GM21526 (cell line): ENCODE data around the gene PROM1.

Experiments used
- ATAC-seq: cut with Tn5 transposase; IDR thresholded peaks from one replicate; pipeline ENCODE4 v1.9.1; 2021; ENCODE audit warnings: moderate library complexity; ENCODE audit not compliant: unreplicated experiment, low FRiP score

PROM1 gene

DNA sequence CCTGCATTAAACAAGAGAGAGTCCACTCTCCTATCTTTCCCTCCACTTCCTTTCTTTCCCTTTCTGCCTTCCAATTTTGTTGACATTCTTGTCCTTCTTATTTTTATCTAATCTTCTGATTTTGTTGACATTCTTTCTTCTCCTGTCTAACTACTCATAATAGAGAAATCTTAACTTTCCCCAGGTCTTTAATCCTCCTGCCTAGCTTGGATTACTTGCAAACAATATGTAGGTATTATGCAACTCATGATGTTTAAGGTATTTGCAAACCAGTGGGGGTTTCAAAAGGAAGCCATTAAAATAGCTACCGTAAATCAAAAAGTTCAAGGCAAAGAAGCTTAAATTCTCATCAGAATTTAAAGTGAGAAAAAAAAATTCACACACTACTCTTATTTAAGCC lies 53.9 kb downstream of the PROM1 start:
- no peak for ATAC-seq

DNA sequence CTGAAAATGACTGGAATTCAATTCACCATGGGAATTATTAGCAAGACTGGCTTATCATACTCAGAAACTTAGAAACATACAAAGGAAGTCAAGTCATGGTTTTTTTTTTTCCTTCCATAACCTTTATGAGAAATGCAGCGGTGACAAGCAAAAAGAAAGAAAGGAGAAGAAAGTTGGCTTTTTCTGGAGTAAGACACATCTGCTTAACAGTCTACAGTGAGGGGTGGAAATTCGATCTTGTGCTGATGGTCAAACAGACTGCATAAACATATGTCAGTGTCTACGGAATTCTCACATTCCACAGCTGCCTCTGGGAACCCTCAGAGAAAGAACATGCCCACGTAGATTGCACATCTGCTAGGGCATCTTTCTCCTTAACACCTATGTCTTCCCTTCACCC lies 54.6 kb downstream of the PROM1 start:
- no peak for ATAC-seq

DNA sequence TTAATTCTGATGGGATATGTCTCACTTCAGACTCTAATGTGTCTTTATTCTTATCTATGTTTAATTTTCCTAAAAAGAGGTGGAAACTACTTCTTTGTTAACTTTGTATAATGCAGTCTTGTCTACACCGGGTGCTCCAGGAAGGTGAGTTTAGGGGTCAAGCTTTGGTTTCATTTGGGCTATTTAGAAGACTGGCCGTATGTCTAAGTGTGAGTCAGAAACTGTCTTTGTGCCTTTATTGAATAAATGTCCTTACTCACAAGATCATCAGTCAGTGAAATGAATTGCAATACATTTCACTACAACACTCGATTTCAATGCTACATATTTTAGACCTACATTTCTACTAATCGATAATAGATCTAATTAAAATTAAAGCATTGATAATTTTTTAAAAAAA lies 56.2 kb downstream of the PROM1 start:
- no peak for ATAC-seq

DNA sequence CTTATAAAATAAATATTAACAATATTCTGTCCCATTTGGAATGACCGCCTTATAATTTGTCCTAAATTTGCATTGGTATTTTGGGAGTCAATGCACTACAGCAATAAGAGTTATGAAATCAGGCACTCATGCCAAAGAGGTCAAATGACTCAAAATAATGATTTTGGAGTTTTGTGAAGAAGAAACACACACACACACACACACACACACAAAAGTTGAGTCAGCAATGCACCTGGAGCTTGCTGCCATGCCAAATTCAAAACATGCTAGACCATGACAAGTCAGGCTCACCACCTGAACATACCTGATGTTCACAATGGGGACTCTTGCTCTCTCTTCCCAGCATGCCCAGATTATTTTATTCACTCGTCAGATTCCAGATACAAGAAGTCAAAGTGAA lies 56.7 kb downstream of the PROM1 start:
- ATAC-seq: no peak

DNA sequence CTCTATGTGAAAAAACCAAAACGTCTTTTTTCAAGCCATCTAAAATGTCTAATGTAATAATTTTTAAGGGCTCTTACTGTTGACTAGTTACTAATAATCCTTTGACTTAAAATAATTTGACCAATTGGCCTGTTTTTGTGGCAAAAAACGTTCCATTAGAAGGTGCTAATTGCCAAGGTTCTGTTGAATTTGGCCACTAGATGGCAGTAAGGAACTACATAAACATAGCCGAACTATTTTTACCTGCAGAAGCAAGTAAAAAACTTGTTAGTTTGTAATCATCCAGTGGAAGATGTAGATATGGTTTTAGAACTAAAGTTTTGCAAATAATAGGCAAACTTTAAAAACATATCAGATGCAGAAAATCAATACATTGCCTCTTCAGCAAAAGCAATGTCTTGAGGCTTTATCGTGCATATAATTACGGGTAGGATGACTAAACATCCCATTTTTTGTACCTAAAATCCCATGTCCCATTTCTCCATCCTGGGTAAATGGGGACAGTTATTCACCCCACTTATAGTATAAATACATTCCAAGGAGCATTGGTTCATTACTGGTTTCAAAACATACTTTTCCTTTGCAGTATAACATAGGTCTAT lies 57.6 kb downstream of the PROM1 start:
- no peak for ATAC-seq

DNA sequence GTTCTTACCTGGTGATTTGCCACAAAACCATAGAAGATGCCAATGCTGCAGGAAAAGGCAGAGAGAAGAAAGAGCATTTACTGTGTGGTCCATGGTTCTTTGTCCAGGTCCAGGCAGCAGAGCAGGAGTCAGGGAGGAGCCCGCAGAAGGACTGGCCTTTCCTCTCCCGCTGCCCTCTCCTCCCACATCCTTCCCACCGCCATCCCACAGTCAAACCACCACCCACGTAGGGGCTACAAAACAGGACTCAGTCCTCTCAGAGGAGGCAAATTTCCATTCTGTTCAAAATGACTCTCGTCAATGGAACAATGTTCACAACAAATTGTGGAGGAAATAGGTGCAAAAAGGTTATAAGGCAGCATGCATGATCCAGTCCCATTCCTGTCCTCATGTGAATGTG lies 58.6 kb downstream of the PROM1 start:
- ATAC-seq: no peak

DNA sequence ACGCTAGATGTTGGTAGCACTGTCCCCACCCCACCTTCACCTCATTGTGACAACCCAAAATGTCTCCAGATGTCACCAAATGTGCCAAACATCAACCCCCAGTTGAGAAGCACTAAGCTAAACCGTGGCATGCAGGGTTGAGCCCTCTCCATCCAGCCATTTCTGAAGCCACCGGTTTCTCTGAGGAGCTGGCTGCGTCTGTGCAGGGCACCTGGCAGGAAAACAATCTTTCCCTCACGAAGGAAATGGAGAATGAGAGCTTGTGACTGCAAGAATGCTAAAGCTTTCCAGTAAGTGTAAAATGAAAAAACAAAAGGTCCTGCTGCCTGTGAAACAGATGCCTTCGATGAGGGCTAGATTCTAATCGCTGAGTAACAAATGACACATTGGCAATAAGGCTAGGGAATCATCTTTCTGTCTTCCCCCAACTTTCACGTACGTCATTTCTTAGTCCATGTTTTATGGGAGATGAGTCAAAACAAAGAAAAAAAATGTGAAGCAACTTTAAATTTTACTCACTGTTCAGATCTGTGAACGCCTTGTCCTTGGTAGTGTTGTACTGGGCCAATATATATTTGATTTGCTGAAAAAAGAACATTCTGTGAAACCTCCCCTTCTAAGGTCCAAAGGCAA lies 59.9 kb downstream of the PROM1 start:
- ATAC-seq: no peak

DNA sequence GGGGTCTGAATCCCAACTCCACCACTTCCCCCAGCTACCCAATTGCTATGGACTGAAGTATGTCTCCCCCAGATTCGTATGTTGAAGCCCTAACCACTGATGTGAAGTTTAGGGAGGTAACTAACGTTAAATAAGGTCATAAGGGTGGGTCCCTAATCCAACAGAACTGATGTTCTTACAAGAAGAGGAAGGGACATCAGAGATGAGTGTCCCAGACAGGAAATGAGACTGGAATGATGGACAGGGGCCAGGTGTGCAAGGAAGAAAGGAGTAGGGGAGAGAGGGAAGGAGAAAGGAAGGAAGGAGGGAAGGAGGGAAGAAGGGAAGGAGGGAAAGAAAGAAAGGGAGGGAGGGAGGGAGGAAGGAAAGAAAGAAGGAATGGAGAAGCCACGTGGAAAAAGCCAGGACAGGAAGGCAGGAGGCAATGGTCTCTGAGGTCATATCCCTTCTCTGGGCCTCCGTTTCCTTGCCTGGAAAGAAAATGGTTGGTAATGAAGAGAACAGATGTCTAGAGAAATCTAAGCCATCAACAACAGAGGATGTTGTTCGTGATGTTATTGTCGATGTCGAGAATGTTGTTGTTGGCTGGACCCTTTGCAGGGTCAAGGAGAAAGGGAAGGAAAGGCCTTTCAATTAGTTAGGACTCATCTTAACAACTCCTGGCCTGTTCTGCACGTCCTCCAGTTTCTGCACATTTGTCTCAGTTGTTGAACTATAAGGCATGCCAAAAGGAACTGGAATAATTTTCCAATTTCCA lies 61.8 kb downstream of the PROM1 start:
- ATAC-seq: no peak

DNA sequence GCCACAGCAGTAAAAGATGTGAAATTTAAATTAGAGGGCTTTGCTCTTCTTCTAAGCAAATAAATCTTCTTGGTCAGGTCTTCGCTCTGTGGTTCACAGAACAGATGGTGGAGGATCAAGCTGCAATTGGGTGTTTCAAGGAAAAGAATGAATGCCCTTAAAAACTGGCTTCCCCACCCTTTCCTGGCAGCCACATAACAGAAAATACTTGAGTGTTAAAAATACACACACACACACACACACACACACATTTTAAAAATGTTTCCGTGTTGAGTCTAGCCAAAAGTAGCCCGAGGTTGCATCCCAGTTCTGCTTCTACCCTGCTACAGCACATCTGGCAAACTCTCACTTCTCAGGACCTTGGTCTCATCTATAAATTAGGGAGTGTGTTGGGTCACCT lies 64.2 kb downstream of the PROM1 start:
- ATAC-seq: no peak

DNA sequence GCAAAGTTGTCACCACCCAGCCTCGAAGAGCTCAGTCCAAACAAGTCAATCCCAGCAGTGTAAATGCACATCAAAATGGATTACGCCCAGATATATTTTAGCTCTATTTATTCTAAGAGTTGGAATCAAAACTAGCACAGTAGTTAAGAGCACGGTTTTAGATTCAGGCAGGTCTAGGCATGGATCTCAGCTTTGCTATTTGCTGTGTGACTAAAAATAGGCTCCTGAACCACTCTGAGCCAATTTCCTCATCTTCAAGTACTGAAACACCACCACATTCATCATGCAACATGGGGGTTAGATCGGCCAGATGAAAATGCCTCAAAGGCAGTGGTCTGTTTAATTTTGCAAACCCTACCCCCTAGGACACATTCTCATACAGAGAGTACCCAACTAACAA lies 65.0 kb downstream of the PROM1 start:
- ATAC-seq: no peak

DNA sequence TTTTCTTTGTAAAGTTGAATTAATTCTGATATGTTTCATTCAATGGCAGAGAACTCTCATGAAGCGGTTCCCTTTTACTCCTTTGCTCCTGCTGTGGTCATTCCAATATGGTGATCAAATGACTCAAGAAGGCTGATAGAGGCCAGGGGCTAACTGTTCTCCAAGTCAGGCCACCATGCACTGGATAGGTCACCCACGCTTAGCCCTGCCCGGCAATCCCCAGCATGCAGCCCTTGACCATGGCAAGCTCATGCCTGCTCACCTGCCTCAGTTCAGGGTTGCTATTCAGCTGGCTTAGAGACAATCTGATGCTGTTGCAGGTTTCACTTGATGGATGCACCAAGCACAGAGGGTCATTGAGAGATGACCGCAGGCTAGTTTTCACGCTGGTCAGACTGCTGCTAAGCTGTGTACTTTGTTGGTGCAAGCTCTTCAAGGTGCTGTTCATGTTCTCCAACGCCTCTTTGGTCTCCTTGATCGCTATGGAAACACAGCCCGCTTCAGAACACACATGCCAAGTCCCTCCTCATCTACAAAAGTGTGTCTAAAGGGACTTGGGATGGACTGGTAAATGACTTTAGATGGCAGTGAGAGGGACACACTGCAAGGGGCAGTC lies 65.7 kb downstream of the PROM1 start:
- ATAC-seq: no peak

DNA sequence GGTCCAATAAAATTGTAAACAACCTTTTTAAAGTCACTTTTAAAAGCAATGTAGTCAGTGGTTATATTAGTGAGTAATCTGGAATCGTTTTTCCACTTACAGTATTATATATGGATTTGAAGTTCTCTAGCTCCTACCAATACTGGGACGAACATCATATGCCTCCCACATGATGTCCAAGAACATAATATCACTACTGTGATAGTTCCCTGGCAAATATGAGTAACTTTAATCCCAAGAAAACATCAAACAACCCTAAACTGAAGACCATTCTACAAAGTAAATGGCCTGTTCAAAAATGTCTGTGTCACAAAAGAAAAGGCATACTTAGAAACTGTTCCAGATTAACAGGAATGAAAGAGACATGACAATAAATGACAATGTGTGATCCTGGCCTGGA lies 67.3 kb downstream of the PROM1 start:
- ATAC-seq: no peak

DNA sequence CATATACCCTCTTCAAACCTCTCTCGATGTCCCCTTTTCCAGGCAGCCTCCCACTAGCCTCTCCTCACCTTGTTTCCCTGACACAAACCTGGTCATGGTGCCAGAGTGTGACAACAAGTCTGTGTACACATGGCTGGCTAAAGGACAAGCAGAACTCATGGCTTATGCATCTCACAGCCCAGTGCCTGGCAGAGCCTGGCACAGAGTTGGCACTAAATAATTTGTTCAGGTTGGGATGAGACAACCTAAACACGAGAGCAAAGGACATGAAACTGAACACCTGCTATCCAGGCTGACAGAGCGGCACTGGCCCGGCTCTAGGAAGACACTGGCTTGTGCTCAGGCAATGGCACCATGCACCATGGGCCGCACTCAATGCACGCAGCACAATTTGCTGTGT lies 72.7 kb downstream of the PROM1 start:
- no peak for ATAC-seq

DNA sequence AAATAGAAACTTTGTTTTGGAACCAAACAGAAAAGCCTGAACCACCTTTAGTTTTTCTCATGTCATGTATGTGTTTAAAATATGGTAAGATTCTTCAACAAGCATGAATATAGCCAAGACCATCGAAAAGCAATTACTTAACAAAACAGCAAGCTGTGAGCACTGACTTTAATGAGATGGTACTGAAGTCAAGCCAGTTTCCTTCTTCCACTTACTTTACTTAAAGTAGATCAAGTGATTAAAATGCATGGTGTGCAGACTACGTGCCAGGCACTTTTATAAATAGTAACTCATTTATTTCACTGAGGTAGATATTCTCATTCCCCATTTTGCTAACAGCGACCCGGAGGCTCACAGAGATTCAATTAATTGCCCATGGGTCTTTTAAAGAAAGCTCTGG lies 74.7 kb downstream of the PROM1 start:
- ATAC-seq: no peak

DNA sequence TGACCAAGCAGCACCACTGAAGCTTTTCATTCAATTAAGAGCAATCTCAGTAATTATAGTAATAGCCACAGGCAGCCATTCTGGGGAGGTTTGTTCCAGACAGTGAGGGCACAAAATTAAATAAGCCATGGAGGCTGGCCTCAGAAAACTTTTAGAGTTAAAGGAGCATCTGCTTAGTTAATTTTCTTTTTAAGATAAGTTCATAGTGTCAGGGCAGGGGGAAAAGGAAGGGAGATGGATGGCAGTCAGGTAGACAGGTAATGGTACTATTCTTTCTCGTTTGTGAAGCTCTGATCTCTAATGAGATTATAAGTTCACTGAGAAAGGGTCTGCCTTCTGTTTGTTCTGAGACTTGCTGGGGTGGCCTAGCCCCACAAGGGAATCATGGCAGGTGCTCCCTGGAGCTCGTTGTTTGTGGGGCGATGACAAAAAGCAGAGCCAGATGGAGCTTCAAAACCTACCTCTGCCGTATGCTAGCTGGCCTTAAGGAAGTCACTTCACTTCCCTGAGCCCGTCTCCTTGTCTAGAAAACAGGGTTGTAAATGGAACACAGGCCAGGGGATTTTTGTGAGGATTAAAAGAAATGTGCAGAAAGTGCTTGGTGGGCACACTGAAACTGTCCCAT lies 76.2 kb downstream of the PROM1 start:
- ATAC-seq: no peak

DNA sequence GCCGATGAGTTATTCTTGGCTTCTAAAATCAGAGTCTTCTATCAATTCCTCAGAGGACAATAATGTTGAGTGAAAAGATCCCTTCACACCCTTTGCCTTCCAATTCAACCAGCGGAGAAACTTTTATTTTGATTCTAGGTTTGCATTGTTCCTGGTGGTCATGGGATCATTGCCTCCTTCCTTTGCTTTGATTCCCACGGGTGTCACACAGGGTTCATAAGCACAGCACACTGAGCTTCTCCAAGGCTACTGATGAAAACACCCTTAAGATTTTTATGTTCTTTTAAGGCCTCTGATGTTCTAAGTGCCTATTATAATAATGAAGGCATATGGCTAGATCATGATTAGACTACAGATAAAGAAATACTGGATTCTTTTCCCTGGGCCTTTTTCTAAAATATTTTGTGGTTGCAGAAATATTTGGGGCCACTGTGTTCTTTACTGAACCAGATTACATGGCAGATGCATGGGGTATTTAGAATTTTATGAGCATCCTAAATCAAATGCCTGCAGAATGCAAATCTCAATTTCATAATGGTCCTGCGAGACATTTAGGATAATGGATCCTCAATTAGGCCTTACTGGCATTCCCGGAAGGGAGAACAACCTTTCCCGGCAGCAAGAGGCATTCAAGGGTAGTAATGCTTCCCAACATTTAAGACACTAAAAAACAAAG lies 76.9 kb downstream of the PROM1 start:
- no peak for ATAC-seq

DNA sequence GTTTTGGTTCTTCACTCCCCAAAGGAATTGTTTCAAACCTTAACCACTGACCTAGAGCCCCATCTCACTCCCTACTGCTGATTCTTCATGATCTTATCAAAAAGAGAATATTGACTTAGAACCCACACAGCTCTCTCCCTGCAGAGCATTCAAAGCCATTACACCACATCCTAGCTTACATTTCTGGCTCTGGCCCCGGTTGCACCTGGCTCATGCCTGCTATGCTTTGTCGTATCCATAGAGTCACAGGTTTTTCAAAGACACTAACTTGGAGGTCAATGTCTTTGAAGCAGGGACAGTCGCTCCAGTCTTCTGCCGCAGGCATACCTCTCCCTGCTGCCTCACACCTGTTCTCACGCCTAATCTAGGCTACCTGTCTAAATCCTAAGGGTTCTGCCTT lies 78.1 kb downstream of the PROM1 start:
- ATAC-seq: no peak

DNA sequence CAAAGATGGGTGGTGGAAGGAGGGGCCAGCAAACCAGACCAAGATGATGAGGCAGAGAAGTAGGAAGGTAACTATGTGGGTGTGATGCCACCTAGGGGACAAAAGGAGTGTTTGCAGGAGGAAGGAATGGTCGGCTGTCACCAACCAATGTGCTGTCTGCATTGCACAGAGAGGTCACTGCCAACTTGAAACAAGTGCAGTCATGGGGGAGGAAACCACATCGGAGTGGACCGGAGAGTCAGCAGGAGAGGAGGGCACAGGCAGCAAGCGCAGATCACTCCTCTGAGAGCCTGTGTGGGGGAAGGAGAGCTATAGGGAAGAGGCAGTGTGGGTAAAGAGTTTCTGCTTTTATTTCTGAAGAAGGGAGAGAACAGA lies 82.4 kb downstream of the PROM1 start:
- peak; percentile 93 for ATAC-seq

DNA sequence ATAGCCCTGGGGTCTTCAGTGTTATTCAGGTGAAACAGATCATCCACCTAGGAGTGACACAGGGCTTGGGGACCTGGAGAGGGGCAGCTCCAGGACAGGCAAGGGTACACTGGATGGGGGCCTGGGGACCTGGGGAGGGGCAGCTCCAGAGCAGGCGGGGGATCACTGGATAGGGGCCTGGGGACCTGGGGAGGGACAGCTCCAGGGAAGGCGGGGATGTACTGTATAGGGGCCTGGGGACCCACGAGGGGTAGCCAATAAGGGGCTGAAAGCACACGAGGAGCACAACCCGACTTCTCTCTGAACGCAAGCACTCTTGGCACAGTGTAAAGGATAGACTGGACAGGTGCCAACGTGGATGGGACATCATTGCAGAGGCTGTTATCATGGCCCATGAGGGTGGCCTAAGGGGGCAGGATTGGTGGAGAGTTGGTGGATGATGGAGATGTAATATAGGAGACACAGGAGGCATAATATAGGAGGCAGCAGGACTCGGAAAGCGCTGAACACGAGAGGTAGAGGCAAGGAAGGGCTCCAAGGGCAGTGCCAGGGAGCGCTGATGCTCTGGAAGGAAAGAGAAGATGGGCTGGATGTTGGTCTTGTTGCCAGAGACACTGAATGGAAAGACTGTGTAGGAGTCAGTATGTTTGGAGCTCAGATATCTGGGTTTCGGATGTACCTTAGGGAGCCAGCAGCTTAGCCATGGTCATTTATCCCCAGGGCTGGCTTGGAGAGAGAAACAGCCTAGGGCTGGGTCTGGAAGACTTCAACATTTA lies 82.9 kb downstream of the PROM1 start:
- ATAC-seq: no peak

DNA sequence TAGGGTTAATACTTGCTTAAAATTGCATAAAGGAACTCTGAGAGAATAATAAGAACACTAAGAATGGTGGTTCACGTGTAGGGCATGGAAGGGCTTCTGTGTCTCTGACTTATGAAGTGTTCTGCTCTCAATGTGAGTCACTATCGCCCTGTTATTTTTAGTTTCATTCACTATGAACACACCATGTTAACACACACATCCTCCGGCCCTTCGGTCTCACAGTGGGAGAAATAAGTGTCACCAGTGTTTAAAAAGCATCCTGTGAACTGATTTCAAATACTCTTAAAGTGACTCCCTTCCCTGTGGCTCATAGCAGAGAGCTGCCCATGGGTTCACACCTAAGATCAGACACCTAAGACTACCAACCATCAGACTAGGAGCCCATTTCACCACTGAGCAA lies 87.0 kb downstream of the PROM1 start:
- peak; percentile 48 for ATAC-seq
